ENCODE results near the gene PAWR. TPM values are rescaled to one million over a fixed set of nuclear protein-coding genes. Genes with fewer than 3 reads are reported as not detected.
A peak's percentile ranks its signal among the peaks of the same experiment; 100 is the strongest.

The PAWR gene
- total RNA-seq, 1 experiment from 2014 or later: 176 TPM

- Mint-ChIP-seq H3K27ac (peak overlapping the region in 1 of 3 experiments; percentile 9; a peak in 1 of 7 replicates), H3K9me3 (no peaks in the 10 kb centered on the region), H3K27me3 (ENCODE audit: low read depth) (no peaks in the 10 kb centered on the region), H3K4me1 (peaks cover 0 to 3% of the 10 kb centered on the region in 2 experiments; a peak in 2 of 4 replicates), H3K4me3 (no peak overlapping the region), H3K36me3 (ENCODE audit: insufficient read depth in 1 of 3, low read depth in 3 of 3) (no peaks in the 10 kb centered on the region)
- no peak overlapping the region for H3K27ac ChIP-seq (ENCODE audit: insufficient read length, low read depth, low read length)
- H3K27me3 ChIP-seq (ENCODE audit: insufficient read depth, low read length): no peaks in the 10 kb centered on the region
- no peak overlapping the region for H2BK20ac ChIP-seq (ENCODE audit: low read depth, low read length, poor library complexity, severe bottlenecking)
- no peaks in the 10 kb centered on the region for H3K23me2 ChIP-seq (ENCODE audit: insufficient read length, low read depth, low read length, poor library complexity, severe bottlenecking)
- H3K79me1 ChIP-seq (ENCODE audit: insufficient read depth, low read depth, low read length, poor library complexity, severe bottlenecking): no peaks in the 10 kb centered on the region
- no peak for DNase-seq
- no peak overlapping the region for H2BK12ac ChIP-seq (ENCODE audit: insufficient read length, low read depth, low read length)
- no peaks in the 10 kb centered on the region for H4K20me1 ChIP-seq (ENCODE audit: control insufficient read depth, insufficient read depth, insufficient read length)
- no peaks in the 10 kb centered on the region for H3K9me3 ChIP-seq (ENCODE audit: control insufficient read depth, low read depth, low read length)
- H4K8ac ChIP-seq (replicated peaks; ENCODE audit: insufficient read length, low read depth, low read length): no peak overlapping the region
- H2AFZ ChIP-seq (ENCODE audit: low read length): no peak overlapping the region
- H3T11ph ChIP-seq (ENCODE audit: low read length): no peak overlapping the region
- no peak overlapping the region for H4K5ac ChIP-seq (ENCODE audit: insufficient read length, low read depth, low read length)
- H4K91ac ChIP-seq (ENCODE audit: insufficient read length, low read depth, low read length): no peak overlapping the region
- no peak overlapping the region for H2BK120ac ChIP-seq (ENCODE audit: low read depth, low read length, poor library complexity, severe bottlenecking)
- no peak overlapping the region for H3K4ac ChIP-seq (ENCODE audit: low read depth, low read length)
- no peak for TF ChIP-seq CTCF (conservative IDR thresholded peaks at IDR 0.05)
- H2AK5ac ChIP-seq (ENCODE audit: insufficient read length, low read length): no peak overlapping the region
- no peak overlapping the region for H3K56ac ChIP-seq (ENCODE audit: insufficient read length, low read depth, low read length)
- H2BK15ac ChIP-seq (ENCODE audit: low read depth, low read length): no peak overlapping the region
- no peak overlapping the region for H3K14ac ChIP-seq (ENCODE audit: insufficient read depth, low read length)
- no peak overlapping the region for H2BK5ac ChIP-seq (ENCODE audit: insufficient read length, low read length)
- no peak overlapping the region for H3K4me2 ChIP-seq (ENCODE audit: insufficient read depth, insufficient read length, low read length)
- H3K23ac ChIP-seq (ENCODE audit: insufficient read length, low read depth, low read length): no peak overlapping the region
- WGBS (ENCODE audit: extremely low coverage, insufficient read length, low lambda C conversion rate): no CpG with 5 or more reads among the region's 4 CpGs
- H3K9ac ChIP-seq (ENCODE audit: extremely low read depth, insufficient read length, low read length): no peak overlapping the region
- no peak overlapping the region for H3K18ac ChIP-seq (ENCODE audit: insufficient read length, low read depth, low read length)
- H3K4me1 ChIP-seq (ENCODE audit: insufficient read depth, low read length): no peaks in the 10 kb centered on the region
- no peaks in the 10 kb centered on the region for H3K79me2 ChIP-seq (ENCODE audit: insufficient read depth, low read length)
Observed at GRCh38 chr12:79717006-79717405, 26.2 kb upstream of the PAWR start.
